GM23338 (cell line): ENCODE results near the gene A1BG. TPM values are rescaled to one million over a fixed set of nuclear protein-coding genes. Genes with fewer than 3 reads are reported as not detected.

Experiments used
- ATAC-seq: fragments of 200-7000 bp; cut with Tn5 transposase; 3 replicates; pipeline ENCODE4 v1.9.1; 2020
- DNase-seq: peaks from one replicate; pipeline ENCODE4 v3.0.0-alpha.2; 2015; ENCODE audit warnings: low spot score
- H2AFZ ChIP-seq: fragments of 200-600 bp; sonication (generic); 2 replicates; pipeline ENCODE4 v1.8.0; 2016; ENCODE audit warnings: antibody characterized with exemption, mild to moderate bottlenecking, moderate library complexity
- H3F3A ChIP-seq: fragments of 200-600 bp; sonication (generic); replicated peaks from 2 replicates; pipeline ENCODE4 v1.8.0; 2017; ENCODE audit warnings: antibody characterized with exemption, mixed run types, low read depth
- H3K27ac ChIP-seq: fragments of 200-600 bp; sonication (generic); 2 replicates; pipeline ENCODE4 v1.6.1; 2016; ENCODE audit warnings: low read depth
- H3K27me3 ChIP-seq: fragments of 200-600 bp; sonication (generic); 2 replicates; pipeline ENCODE4 v1.8.0; 2016; ENCODE audit warnings: mild to moderate bottlenecking, mixed run types, moderate library complexity; ENCODE audit not compliant: insufficient read depth
- H3K36me3 ChIP-seq: fragments of 200-600 bp; sonication (generic); 2 replicates; pipeline ENCODE4 v1.8.0; 2016; ENCODE audit warnings: mild to moderate bottlenecking; ENCODE audit not compliant: insufficient read depth
- H3K4me1 ChIP-seq: fragments of 200-600 bp; sonication (generic); 2 replicates; pipeline ENCODE4 v1.8.0; 2016; ENCODE audit warnings: mild to moderate bottlenecking, moderate library complexity; ENCODE audit not compliant: insufficient read depth
- H3K4me2 ChIP-seq: fragments of 200-600 bp; sonication (generic); 2 replicates; pipeline ENCODE4 v1.7.1; 2017; ENCODE audit warnings: mixed run types
- H3K4me3 ChIP-seq: fragments of 200-600 bp; sonication (generic); 2 replicates; pipeline ENCODE4 v1.6.1; 2016; ENCODE audit warnings: mixed run types
- H3K79me2 ChIP-seq: fragments of 200-600 bp; sonication (generic); replicated peaks from 2 replicates; pipeline ENCODE4 v1.8.0; 2017; ENCODE audit warnings: mild to moderate bottlenecking; ENCODE audit not compliant: insufficient read depth
- H3K9me2 ChIP-seq: fragments of 200-600 bp; sonication (generic); 2 replicates; pipeline ENCODE4 v1.8.0; 2017; ENCODE audit not compliant: insufficient read depth
- H4K20me1 ChIP-seq: fragments of 200-600 bp; sonication (generic); replicated peaks from 2 replicates; pipeline ENCODE4 v1.8.0; 2017; ENCODE audit warnings: mild to moderate bottlenecking; ENCODE audit not compliant: insufficient read depth
- H3K27ac Mint-ChIP-seq: 2 replicates; pipeline ENCODE4 v1.8.0; 2020; ENCODE audit warnings: inconsistent platforms, mild to moderate bottlenecking, moderate library complexity, mixed read lengths
- H3K27me3 Mint-ChIP-seq: 3 replicates; pipeline ENCODE4 v1.8.0; 2022; ENCODE audit warnings: low read depth, mild to moderate bottlenecking, moderate library complexity, mixed read lengths, inconsistent platforms; ENCODE audit not compliant: insufficient read depth, poor library complexity
- H3K36me3 Mint-ChIP-seq: 3 replicates; pipeline ENCODE4 v1.8.0; 2021; ENCODE audit warnings: low read depth, mild to moderate bottlenecking, inconsistent platforms, moderate library complexity, mixed read lengths
- H3K4me1 Mint-ChIP-seq: 3 replicates; pipeline ENCODE4 v1.8.0; 2020; ENCODE audit warnings: mild to moderate bottlenecking, inconsistent platforms, mixed read lengths
- H3K4me3 Mint-ChIP-seq: 3 replicates; pipeline ENCODE4 v1.8.0; 2021; ENCODE audit warnings: moderate library complexity, mild to moderate bottlenecking, inconsistent platforms, mixed read lengths
- H3K9me3 Mint-ChIP-seq: 3 replicates; pipeline ENCODE4 v1.8.0; 2020; ENCODE audit warnings: moderate library complexity, mild to moderate bottlenecking, inconsistent platforms, mixed read lengths
- CREB1 ChIP-seq: fragments of 250-450 bp; sonication (Bioruptor Pico); IDR thresholded peaks from 2 replicates; pipeline ENCODE4 v1.5.0; 2020; ENCODE audit warnings: low read depth, mild to moderate bottlenecking, moderate library complexity
- EZH2 ChIP-seq: fragments of 200-600 bp; sonication (generic); IDR thresholded peaks from one replicate; pipeline ENCODE4 v1.8.0; 2017; ENCODE audit warnings: antibody characterized with exemption, mild to moderate bottlenecking, low read depth; ENCODE audit not compliant: unreplicated experiment
- EZH2phosphoT487 ChIP-seq: fragments of 200-600 bp; sonication (generic); IDR thresholded peaks from one replicate; pipeline ENCODE4 v1.8.1; 2018; ENCODE audit warnings: antibody characterized with exemption; ENCODE audit not compliant: unreplicated experiment
- JUNB ChIP-seq: IDR thresholded peaks from one replicate; pipeline ENCODE4 v1.6.1; 2016; ENCODE audit warnings: antibody characterized with exemption; ENCODE audit not compliant: unreplicated experiment
- NANOG ChIP-seq: IDR thresholded peaks from 2 replicates; pipeline ENCODE4 v1.6.1; 2016; ENCODE audit warnings: antibody characterized with exemption, borderline replicate concordance
- POLR2AphosphoS5 ChIP-seq: IDR thresholded peaks from 2 replicates; pipeline ENCODE4 v1.6.1; 2016; ENCODE audit warnings: antibody characterized with exemption, low read depth
- STAT1 ChIP-seq: IDR thresholded peaks from one replicate; pipeline ENCODE4 v1.6.1; 2016; ENCODE audit warnings: antibody characterized with exemption; ENCODE audit not compliant: unreplicated experiment
- ZNF114 ChIP-seq: fragments of 250-450 bp; sonication (Bioruptor Pico); IDR thresholded peaks from 2 replicates; pipeline ENCODE4 v1.5.0; 2020; ENCODE audit warnings: mild to moderate bottlenecking, moderate library complexity
- ZNF331 ChIP-seq: fragments of 250-450 bp; sonication (Bioruptor Pico); IDR thresholded peaks from 2 replicates; pipeline ENCODE4 v1.5.0; 2020; ENCODE audit warnings: low read depth, mild to moderate bottlenecking, moderate library complexity
- polyA plus RNA-seq: library from polyadenylated mRNA; unstranded; fragments of >200 nt; fragmentation: Nextera tagmentation; extraction: Ambion mirVana; gene quantifications from 2 replicates; pipeline ENCODE4 v1.2.1, GENCODE V29; 2016
- total RNA-seq: library from RNA; depleted of rRNA; stranded (reverse); fragments of >200 nt; shearing (Covaris generic); gene quantifications from 2 replicates; pipeline ENCODE4 v1.2.3, GENCODE V29; 2014
- TF ChIP-seq, protein P1 (sequence below), 2 experiments: fragments of 200-600 bp in 1 of 2; sonication (generic) in 1 of 2; conservative IDR thresholded peaks; 2 replicates each; pipeline versions ENCODE4 v1.5.1 to v1.6.1; 2016 to 2017; ENCODE audit warnings: antibody characterized with exemption in 2 of 2, low read depth in 2 of 2, mild to moderate bottlenecking in 2 of 2, moderate library complexity in 1 of 2
- TF ChIP-seq, protein P2 (sequence below): IDR thresholded peaks from one replicate; pipeline ENCODE4 v1.6.1; 2018; ENCODE audit warnings: antibody characterized with exemption; ENCODE audit not compliant: unreplicated experiment
- TF ChIP-seq, protein P3 (sequence below): fragments of 250-450 bp; sonication (Bioruptor Pico); IDR thresholded peaks from 2 replicates; pipeline ENCODE4 v1.5.0; 2020; ENCODE audit warnings: mild to moderate bottlenecking, moderate library complexity
- TF ChIP-seq, protein P4 (sequence below): IDR thresholded peaks from 2 replicates; pipeline ENCODE4 v1.6.1; 2016; ENCODE audit warnings: antibody characterized with exemption

The A1BG gene
- total and polyA plus RNA-seq, 2 experiments from 2014 or later = 17.7 to 43.5 TPM

DNA sequence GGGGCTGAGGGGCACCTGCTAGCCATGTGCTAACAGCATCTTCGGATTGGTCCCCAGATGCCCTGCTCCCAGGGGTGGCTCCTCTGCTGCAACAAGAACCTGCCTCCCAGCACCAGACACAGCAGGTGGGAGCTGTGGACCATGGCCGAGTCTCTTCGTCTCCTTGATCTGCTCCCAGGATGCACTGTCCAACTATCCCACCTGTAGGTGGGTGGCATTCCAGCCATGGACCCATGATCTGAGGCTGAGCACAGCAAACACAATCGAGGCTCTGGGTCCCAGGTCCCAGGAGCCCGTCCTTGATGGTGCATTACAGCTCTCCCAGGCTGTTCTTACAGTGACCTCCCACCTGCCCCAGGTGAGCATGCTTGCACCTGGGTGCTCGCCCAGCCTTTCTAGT is 26.0 kb upstream of the A1BG start:
- no peaks in the 10 kb centered on the region for H4K20me1 ChIP-seq
- H3K27me3 Mint-ChIP-seq = peaks cover 24% of the 10 kb centered on the region
- H3K4me2 ChIP-seq = no peak overlapping the region
- H3K27ac Mint-ChIP-seq = no peak overlapping the region
- H3K9me2 ChIP-seq = no peaks in the 10 kb centered on the region
- ATAC-seq (no peak), DNase-seq (no peak)
- H3K79me2 ChIP-seq = no peaks in the 10 kb centered on the region
- H3F3A ChIP-seq = 0 out of 2 replicates have a peak, but pooled peaks cover 4% of the 10 kb centered on the region
- no peak overlapping the region for H3K4me3 ChIP-seq
- H3K27me3 ChIP-seq = no peaks in the 10 kb centered on the region
- 0 out of 2 replicates have a peak, but pooled peaks cover 7% of the 10 kb centered on the region for H3K4me1 ChIP-seq
- no peaks in the 10 kb centered on the region for H3K9me3 Mint-ChIP-seq
- no peak overlapping the region for H3K27ac ChIP-seq
- no peak overlapping the region for H2AFZ ChIP-seq
- H3K36me3 Mint-ChIP-seq = no peaks in the 10 kb centered on the region; the same call in 2 of the 3 replicates
- no peak for TF ChIP-seq CREB1 (CRISPR knock-in tag)
- no peak for TF ChIP-seq ZNF331 (CRISPR knock-in tag)
- TF ChIP-seq POLR2AphosphoS5 = no peak
- TF ChIP-seq, protein P1, sequence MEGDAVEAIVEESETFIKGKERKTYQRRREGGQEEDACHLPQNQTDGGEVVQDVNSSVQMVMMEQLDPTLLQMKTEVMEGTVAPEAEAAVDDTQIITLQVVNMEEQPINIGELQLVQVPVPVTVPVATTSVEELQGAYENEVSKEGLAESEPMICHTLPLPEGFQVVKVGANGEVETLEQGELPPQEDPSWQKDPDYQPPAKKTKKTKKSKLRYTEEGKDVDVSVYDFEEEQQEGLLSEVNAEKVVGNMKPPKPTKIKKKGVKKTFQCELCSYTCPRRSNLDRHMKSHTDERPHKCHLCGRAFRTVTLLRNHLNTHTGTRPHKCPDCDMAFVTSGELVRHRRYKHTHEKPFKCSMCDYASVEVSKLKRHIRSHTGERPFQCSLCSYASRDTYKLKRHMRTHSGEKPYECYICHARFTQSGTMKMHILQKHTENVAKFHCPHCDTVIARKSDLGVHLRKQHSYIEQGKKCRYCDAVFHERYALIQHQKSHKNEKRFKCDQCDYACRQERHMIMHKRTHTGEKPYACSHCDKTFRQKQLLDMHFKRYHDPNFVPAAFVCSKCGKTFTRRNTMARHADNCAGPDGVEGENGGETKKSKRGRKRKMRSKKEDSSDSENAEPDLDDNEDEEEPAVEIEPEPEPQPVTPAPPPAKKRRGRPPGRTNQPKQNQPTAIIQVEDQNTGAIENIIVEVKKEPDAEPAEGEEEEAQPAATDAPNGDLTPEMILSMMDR (conservative IDR thresholded peaks at IDR 0.05; ENCODE audit: low read depth in 2 of 2) = no peak
- no peak for TF ChIP-seq ZNF114 (CRISPR knock-in tag)
- no peak for TF ChIP-seq STAT1
- TF ChIP-seq, protein P2, sequence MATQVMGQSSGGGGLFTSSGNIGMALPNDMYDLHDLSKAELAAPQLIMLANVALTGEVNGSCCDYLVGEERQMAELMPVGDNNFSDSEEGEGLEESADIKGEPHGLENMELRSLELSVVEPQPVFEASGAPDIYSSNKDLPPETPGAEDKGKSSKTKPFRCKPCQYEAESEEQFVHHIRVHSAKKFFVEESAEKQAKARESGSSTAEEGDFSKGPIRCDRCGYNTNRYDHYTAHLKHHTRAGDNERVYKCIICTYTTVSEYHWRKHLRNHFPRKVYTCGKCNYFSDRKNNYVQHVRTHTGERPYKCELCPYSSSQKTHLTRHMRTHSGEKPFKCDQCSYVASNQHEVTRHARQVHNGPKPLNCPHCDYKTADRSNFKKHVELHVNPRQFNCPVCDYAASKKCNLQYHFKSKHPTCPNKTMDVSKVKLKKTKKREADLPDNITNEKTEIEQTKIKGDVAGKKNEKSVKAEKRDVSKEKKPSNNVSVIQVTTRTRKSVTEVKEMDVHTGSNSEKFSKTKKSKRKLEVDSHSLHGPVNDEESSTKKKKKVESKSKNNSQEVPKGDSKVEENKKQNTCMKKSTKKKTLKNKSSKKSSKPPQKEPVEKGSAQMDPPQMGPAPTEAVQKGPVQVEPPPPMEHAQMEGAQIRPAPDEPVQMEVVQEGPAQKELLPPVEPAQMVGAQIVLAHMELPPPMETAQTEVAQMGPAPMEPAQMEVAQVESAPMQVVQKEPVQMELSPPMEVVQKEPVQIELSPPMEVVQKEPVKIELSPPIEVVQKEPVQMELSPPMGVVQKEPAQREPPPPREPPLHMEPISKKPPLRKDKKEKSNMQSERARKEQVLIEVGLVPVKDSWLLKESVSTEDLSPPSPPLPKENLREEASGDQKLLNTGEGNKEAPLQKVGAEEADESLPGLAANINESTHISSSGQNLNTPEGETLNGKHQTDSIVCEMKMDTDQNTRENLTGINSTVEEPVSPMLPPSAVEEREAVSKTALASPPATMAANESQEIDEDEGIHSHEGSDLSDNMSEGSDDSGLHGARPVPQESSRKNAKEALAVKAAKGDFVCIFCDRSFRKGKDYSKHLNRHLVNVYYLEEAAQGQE = no peak
- no peak for TF ChIP-seq JUNB
- TF ChIP-seq EZH2 = no peak
- TF ChIP-seq, protein P3, sequence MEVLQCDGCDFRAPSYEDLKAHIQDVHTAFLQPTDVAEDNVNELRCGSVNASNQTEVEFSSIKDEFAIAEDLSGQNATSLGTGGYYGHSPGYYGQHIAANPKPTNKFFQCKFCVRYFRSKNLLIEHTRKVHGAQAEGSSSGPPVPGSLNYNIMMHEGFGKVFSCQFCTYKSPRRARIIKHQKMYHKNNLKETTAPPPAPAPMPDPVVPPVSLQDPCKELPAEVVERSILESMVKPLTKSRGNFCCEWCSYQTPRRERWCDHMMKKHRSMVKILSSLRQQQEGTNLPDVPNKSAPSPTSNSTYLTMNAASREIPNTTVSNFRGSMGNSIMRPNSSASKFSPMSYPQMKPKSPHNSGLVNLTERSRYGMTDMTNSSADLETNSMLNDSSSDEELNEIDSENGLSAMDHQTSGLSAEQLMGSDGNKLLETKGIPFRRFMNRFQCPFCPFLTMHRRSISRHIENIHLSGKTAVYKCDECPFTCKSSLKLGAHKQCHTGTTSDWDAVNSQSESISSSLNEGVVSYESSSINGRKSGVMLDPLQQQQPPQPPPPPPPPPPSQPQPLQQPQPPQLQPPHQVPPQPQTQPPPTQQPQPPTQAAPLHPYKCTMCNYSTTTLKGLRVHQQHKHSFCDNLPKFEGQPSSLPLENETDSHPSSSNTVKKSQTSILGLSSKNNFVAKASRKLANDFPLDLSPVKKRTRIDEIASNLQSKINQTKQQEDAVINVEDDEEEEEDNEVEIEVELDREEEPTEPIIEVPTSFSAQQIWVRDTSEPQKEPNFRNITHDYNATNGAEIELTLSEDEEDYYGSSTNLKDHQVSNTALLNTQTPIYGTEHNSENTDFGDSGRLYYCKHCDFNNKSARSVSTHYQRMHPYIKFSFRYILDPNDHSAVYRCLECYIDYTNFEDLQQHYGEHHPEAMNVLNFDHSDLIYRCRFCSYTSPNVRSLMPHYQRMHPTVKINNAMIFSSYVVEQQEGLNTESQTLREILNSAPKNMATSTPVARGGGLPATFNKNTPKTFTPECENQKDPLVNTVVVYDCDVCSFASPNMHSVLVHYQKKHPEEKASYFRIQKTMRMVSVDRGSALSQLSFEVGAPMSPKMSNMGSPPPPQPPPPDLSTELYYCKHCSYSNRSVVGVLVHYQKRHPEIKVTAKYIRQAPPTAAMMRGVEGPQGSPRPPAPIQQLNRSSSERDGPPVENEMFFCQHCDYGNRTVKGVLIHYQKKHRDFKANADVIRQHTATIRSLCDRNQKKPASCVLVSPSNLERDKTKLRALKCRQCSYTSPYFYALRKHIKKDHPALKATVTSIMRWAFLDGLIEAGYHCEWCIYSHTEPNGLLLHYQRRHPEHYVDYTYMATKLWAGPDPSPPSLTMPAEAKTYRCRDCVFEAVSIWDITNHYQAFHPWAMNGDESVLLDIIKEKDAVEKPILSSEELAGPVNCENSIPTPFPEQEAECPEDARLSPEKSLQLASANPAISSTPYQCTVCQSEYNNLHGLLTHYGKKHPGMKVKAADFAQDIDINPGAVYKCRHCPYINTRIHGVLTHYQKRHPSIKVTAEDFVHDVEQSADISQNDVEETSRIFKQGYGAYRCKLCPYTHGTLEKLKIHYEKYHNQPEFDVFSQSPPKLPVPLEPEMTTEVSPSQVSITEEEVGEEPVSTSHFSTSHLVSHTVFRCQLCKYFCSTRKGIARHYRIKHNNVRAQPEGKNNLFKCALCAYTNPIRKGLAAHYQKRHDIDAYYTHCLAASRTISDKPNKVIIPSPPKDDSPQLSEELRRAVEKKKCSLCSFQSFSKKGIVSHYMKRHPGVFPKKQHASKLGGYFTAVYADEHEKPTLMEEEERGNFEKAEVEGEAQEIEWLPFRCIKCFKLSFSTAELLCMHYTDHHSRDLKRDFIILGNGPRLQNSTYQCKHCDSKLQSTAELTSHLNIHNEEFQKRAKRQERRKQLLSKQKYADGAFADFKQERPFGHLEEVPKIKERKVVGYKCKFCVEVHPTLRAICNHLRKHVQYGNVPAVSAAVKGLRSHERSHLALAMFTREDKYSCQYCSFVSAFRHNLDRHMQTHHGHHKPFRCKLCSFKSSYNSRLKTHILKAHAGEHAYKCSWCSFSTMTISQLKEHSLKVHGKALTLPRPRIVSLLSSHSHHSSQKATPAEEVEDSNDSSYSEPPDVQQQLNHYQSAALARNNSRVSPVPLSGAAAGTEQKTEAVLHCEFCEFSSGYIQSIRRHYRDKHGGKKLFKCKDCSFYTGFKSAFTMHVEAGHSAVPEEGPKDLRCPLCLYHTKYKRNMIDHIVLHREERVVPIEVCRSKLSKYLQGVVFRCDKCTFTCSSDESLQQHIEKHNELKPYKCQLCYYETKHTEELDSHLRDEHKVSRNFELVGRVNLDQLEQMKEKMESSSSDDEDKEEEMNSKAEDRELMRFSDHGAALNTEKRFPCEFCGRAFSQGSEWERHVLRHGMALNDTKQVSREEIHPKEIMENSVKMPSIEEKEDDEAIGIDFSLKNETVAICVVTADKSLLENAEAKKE (CRISPR knock-in tag) = no peak
- TF ChIP-seq, protein P4, sequence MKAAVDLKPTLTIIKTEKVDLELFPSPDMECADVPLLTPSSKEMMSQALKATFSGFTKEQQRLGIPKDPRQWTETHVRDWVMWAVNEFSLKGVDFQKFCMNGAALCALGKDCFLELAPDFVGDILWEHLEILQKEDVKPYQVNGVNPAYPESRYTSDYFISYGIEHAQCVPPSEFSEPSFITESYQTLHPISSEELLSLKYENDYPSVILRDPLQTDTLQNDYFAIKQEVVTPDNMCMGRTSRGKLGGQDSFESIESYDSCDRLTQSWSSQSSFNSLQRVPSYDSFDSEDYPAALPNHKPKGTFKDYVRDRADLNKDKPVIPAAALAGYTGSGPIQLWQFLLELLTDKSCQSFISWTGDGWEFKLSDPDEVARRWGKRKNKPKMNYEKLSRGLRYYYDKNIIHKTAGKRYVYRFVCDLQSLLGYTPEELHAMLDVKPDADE = no peak
- no peak for TF ChIP-seq EZH2phosphoT487
- no peak for TF ChIP-seq NANOG
- H3K4me3 Mint-ChIP-seq = peak overlapping the region; percentile 84
- H3K4me1 Mint-ChIP-seq = peaks cover 9% of the 10 kb centered on the region
- H3K36me3 ChIP-seq = no peaks in the 10 kb centered on the region
